A673 (cell line): ENCODE data around the gene GATAD2A.

Experiments
- EZH2 ChIP-seq: fragments of 200-600 bp; sonication (generic); IDR thresholded peaks from 2 replicates; pipeline ENCODE4 v1.6.1; 2017; ENCODE audit warnings: borderline replicate concordance, low read depth, mild to moderate bottlenecking, mixed read lengths, antibody characterized with exemption, low read length; ENCODE audit not compliant: poor library complexity, severe bottlenecking
- TF ChIP-seq, protein P1 (sequence below): fragments of 300-800, 200-600 bp; sonication (generic); conservative IDR thresholded peaks from 2 replicates; pipeline ENCODE4 v1.5.1; 2017; ENCODE audit warnings: low read depth, mild to moderate bottlenecking, antibody characterized with exemption, low read length, moderate library complexity, mixed read lengths

DNA sequence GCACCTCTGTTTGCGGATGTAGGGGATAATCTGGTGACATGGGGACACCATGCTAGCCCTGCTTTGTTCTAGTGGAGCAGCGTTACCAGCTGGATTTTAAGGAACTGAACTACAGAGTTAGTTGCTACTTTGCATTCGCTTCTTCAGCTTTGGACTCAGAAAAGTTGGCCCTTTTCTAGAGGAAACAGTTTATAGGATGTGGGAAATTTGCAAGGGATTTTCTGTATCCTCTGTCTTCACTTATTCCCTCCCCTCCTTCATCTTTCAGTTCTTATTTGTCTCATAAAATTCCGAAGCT, 2.1 kb downstream of the GATAD2A start:
- TF ChIP-seq, protein P1, sequence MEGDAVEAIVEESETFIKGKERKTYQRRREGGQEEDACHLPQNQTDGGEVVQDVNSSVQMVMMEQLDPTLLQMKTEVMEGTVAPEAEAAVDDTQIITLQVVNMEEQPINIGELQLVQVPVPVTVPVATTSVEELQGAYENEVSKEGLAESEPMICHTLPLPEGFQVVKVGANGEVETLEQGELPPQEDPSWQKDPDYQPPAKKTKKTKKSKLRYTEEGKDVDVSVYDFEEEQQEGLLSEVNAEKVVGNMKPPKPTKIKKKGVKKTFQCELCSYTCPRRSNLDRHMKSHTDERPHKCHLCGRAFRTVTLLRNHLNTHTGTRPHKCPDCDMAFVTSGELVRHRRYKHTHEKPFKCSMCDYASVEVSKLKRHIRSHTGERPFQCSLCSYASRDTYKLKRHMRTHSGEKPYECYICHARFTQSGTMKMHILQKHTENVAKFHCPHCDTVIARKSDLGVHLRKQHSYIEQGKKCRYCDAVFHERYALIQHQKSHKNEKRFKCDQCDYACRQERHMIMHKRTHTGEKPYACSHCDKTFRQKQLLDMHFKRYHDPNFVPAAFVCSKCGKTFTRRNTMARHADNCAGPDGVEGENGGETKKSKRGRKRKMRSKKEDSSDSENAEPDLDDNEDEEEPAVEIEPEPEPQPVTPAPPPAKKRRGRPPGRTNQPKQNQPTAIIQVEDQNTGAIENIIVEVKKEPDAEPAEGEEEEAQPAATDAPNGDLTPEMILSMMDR, result no peak
- TF ChIP-seq EZH2, result no peak
